ENCODE results near the gene SLC10A7. TPM values are rescaled to one million over a fixed set of nuclear protein-coding genes. Genes with fewer than 3 reads are reported as not detected.
A peak's percentile ranks its signal among the peaks of the same experiment; 100 is the strongest.

The SLC10A7 gene
- total and polyA plus RNA-seq, 10 of the 15 experiments (the other 5 are each of a cell fraction or from before 2014, with no cell fraction given), result 4.6 to 23.7 (median 15.6) TPM

DNA sequence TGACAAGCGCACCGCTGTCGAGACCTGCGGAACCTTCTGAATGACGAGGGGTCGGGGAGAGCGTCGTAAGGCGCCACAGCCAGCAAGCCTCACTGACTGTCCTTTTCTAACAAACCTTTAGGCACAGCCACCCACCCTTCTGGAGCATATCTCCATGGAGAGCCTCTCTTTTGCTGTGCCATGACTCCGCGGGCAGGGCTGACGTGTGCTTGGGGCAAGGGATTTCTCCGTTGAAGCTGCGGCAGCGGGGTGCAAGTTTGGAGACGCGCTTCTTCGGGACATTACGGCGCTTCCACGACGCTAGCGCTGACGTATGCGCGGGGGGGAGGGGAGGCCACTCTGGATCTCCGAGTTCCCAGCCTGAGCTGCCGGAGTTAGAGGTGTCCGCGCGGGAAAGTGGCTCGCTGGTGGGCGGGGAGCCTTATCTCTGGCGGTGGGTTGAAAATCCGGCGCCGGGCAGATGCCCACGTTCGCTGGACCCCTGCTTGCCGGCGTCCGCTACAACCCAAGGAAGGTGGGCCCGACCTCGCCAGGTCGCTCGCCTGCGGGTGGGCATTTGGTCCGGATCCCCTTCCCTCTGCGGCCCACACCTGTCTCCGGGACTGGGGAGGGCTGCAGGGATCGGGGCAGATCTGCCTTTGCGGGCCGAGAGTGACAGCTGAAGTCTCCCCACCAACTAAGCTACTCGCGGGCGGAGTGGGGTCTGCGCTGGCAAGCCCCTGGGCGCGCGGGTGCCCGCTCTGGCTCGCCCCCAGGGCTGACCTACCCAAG is 543 bp upstream of the SLC10A7 start:
- no peaks in the 10 kb centered on the region for H4K20me1 ChIP-seq (ENCODE audit: control insufficient read depth, insufficient read depth)
- peak overlapping the region; percentile 72 for H3K4me2 ChIP-seq (ENCODE audit: control insufficient read depth, insufficient read depth)
- TSS peak; percentile 92 for BruUV-seq (replicated peaks)
- peak overlapping the region; percentile 86 for H3K9ac ChIP-seq (ENCODE audit: control insufficient read depth, insufficient read depth, low read length)
- H3K9me3 ChIP-seq (replicated peaks; ENCODE audit: control insufficient read depth, insufficient read depth, low read length), result no peaks in the 10 kb centered on the region
- DNase-seq (ENCODE audit: low read depth, low spot score) (peak; percentile 46), FAIRE-seq (no peak), ATAC-seq (peak; percentile 82)
- RAD21 ChIA-PET (ENCODE audit: unreplicated experiment), result interaction anchor here (0.6 to 3.0 kb wide), 7 partner anchors 36 to 251 kb away, joined by 3 to 9 read pairs (median 3); no protein-coding TSS in a partner anchor
- H2AFZ ChIP-seq (ENCODE audit: control insufficient read depth, low read depth, low read length), result peak overlapping the region; percentile 97
- H3K27me3 ChIP-seq (replicated peaks in 1 of 2; ENCODE audit: control insufficient read depth in 2 of 2, insufficient read depth in 2 of 2, low read length in 1 of 2), result no peaks in the 10 kb centered on the region
- intact Hi-C loops (cut with micrococcal nuclease; ENCODE audit: unreplicated experiment) (loop anchor here (5.0 to 10.0 kb wide), 3 partner anchors 65 to 427 kb away; no protein-coding TSS in a partner anchor), in situ Hi-C loops (cut with MboI) (no loop called here)
- WGBS (ENCODE audit: insufficient coverage, insufficient replicate concordance, low lambda C conversion rate, missing lambda C conversion rate), result 1% methylated on average over 54 of the region's 62 CpGs
- H3K36me3 ChIP-seq (ENCODE audit: control insufficient read depth in 2 of 2, insufficient read depth in 2 of 2, low read length in 1 of 2), result no peaks in the 10 kb centered on the region
- no peaks in the 10 kb centered on the region for H3K4me1 ChIP-seq (ENCODE audit: control insufficient read depth, insufficient read depth, low read length)
- H3K79me2 ChIP-seq (ENCODE audit: control insufficient read depth, insufficient read depth, low read length), result peaks cover 44% of the 10 kb centered on the region
- SMC1A ChIA-PET (ENCODE audit: uncharacterized antibody, unreplicated experiment), result interaction anchor here (0.9 to 2.5 kb wide), 6 partner anchors 17 to 179 kb away, joined by 3 to 8 read pairs (median 5); no protein-coding TSS in a partner anchor
- POLR2A ChIA-PET, result interaction anchor here (0.8 to 1.5 kb wide), 4 partner anchors 12 to 249 kb away, joined by 3 to 4 read pairs (median 4); no protein-coding TSS in a partner anchor
- peak overlapping the region; percentile 88 for H3K27ac ChIP-seq (ENCODE audit: control insufficient read depth, insufficient read depth)
- CTCF ChIA-PET, result interaction anchor here (0.9 to 1.8 kb wide), 4 partner anchors 33 to 179 kb away, joined by 3 to 11 read pairs (median 4); no protein-coding TSS in a partner anchor
- H3K4me3 ChIP-seq, result peak overlapping the region; percentile 98
- TF ChIP-seq MEF2B (IDR thresholded peaks at IDR 0.05; ENCODE audit: partially characterized antibody, poor library complexity, severe bottlenecking), result no peak
- no peak for TF ChIP-seq SUPT20H (IDR thresholded peaks at IDR 0.05; ENCODE audit: borderline replicate concordance, control insufficient read depth, low read depth, low read length)
- no peak for TF ChIP-seq NFYA (IDR thresholded peaks at IDR 0.05; ENCODE audit: borderline replicate concordance, low read depth, low read length)
- peak; percentile 58 for TF ChIP-seq LARP7 (IDR thresholded peaks at IDR 0.05)
- TF ChIP-seq, protein P1, sequence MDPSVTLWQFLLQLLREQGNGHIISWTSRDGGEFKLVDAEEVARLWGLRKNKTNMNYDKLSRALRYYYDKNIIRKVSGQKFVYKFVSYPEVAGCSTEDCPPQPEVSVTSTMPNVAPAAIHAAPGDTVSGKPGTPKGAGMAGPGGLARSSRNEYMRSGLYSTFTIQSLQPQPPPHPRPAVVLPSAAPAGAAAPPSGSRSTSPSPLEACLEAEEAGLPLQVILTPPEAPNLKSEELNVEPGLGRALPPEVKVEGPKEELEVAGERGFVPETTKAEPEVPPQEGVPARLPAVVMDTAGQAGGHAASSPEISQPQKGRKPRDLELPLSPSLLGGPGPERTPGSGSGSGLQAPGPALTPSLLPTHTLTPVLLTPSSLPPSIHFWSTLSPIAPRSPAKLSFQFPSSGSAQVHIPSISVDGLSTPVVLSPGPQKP (IDR thresholded peaks at IDR 0.05; ENCODE audit: low read depth, low read length), result peak; percentile 39; the same call in 1 of the 2 replicates
- TF ChIP-seq TCF3 (IDR thresholded peaks at IDR 0.05; ENCODE audit: borderline replicate concordance, insufficient read depth, low read depth, low read length), result peak; percentile 59; the same call in 1 of the 2 replicates
- no peak for TF ChIP-seq EZH2 (IDR thresholded peaks at IDR 0.05; ENCODE audit: borderline replicate concordance, control insufficient read depth, low read depth, low read length)
- TF ChIP-seq, protein P2, sequence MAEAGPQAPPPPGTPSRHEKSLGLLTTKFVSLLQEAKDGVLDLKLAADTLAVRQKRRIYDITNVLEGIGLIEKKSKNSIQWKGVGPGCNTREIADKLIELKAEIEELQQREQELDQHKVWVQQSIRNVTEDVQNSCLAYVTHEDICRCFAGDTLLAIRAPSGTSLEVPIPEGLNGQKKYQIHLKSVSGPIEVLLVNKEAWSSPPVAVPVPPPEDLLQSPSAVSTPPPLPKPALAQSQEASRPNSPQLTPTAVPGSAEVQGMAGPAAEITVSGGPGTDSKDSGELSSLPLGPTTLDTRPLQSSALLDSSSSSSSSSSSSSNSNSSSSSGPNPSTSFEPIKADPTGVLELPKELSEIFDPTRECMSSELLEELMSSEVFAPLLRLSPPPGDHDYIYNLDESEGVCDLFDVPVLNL (IDR thresholded peaks at IDR 0.05; ENCODE audit: low read depth, low read length), result no peak
- TF ChIP-seq, protein P3, sequence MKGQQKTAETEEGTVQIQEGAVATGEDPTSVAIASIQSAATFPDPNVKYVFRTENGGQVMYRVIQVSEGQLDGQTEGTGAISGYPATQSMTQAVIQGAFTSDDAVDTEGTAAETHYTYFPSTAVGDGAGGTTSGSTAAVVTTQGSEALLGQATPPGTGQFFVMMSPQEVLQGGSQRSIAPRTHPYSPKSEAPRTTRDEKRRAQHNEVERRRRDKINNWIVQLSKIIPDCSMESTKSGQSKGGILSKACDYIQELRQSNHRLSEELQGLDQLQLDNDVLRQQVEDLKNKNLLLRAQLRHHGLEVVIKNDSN (IDR thresholded peaks at IDR 0.05; ENCODE audit: borderline replicate concordance, extremely low read length, insufficient read depth, low read depth, low read length), result no peak
- no peak for TF ChIP-seq HDGF (IDR thresholded peaks at IDR 0.05)
- TF ChIP-seq GATAD2B (conservative IDR thresholded peaks at IDR 0.05; ENCODE audit: low read depth), result peak; percentile 96
- peak; percentile 51 for TF ChIP-seq DPF2 (IDR thresholded peaks at IDR 0.05)
- TF ChIP-seq, protein P4, sequence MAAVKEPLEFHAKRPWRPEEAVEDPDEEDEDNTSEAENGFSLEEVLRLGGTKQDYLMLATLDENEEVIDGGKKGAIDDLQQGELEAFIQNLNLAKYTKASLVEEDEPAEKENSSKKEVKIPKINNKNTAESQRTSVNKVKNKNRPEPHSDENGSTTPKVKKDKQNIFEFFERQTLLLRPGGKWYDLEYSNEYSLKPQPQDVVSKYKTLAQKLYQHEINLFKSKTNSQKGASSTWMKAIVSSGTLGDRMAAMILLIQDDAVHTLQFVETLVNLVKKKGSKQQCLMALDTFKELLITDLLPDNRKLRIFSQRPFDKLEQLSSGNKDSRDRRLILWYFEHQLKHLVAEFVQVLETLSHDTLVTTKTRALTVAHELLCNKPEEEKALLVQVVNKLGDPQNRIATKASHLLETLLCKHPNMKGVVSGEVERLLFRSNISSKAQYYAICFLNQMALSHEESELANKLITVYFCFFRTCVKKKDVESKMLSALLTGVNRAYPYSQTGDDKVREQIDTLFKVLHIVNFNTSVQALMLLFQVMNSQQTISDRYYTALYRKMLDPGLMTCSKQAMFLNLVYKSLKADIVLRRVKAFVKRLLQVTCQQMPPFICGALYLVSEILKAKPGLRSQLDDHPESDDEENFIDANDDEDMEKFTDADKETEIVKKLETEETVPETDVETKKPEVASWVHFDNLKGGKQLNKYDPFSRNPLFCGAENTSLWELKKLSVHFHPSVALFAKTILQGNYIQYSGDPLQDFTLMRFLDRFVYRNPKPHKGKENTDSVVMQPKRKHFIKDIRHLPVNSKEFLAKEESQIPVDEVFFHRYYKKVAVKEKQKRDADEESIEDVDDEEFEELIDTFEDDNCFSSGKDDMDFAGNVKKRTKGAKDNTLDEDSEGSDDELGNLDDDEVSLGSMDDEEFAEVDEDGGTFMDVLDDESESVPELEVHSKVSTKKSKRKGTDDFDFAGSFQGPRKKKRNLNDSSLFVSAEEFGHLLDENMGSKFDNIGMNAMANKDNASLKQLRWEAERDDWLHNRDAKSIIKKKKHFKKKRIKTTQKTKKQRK (IDR thresholded peaks at IDR 0.05; ENCODE audit: low read depth, low read length), result no peak
- TF ChIP-seq NR2C2 (IDR thresholded peaks at IDR 0.05; ENCODE audit: borderline replicate concordance, control insufficient read depth, insufficient read length, low read depth), result no peak
- TF ChIP-seq JUND (IDR thresholded peaks at IDR 0.05; ENCODE audit: low read depth, low read length), result peak; percentile 39; the same call in 1 of the 2 replicates
